Hepatocyte (in vitro differentiated cells): Measurements from ENCODE around the gene TBC1D22B. TPM values are rescaled to one million over a fixed set of nuclear protein-coding genes. Genes with fewer than 3 reads are reported as not detected.

Source experiments
- DNase-seq: peaks from one replicate; pipeline ENCODE4 v3.0.0-alpha.2; 2016; ENCODE audit warnings: low spot score
- H2AFZ ChIP-seq: fragments of 200-600 bp; sonication (generic); 2 replicates; pipeline ENCODE4 v1.6.0; 2016; ENCODE audit warnings: antibody characterized with exemption, mild to moderate bottlenecking
- H3K27ac ChIP-seq: fragments of 200-600 bp; sonication (generic); 2 replicates; pipeline ENCODE4 v1.5.1; 2016; ENCODE audit warnings: mild to moderate bottlenecking
- H3K27me3 ChIP-seq: fragments of 200-600 bp; sonication (generic); 2 replicates; pipeline ENCODE4 v1.6.1; 2016
- H3K36me3 ChIP-seq: fragments of 200-600 bp; sonication (generic); replicated peaks from 2 replicates; pipeline ENCODE4 v1.5.1; 2016; ENCODE audit warnings: low read depth; ENCODE audit not compliant: insufficient read depth
- H3K4me1 ChIP-seq: fragments of 200-600 bp; sonication (generic); 2 replicates; pipeline ENCODE4 v1.5.1; 2016; ENCODE audit warnings: mild to moderate bottlenecking, moderate library complexity; ENCODE audit not compliant: insufficient read depth
- H3K4me2 ChIP-seq: fragments of 200-600 bp; sonication (generic); 2 replicates; pipeline ENCODE4 v1.6.0; 2016
- H3K4me3 ChIP-seq: fragments of 200-600 bp; sonication (generic); 2 replicates; pipeline ENCODE4 v1.5.1; 2016; ENCODE audit warnings: mild to moderate bottlenecking
- H3K79me2 ChIP-seq: fragments of 200-600 bp; sonication (generic); 2 replicates; pipeline ENCODE4 v1.6.0; 2017; ENCODE audit warnings: mild to moderate bottlenecking
- H3K9me2 ChIP-seq: fragments of 200-600 bp; sonication (generic); replicated peaks from 2 replicates; pipeline ENCODE4 v1.6.0; 2017; ENCODE audit warnings: mild to moderate bottlenecking; ENCODE audit not compliant: insufficient read depth
- H3K9me3 ChIP-seq: fragments of 200-600 bp; sonication (generic); 2 replicates; pipeline ENCODE4 v1.5.1; 2016; ENCODE audit warnings: low read depth, mild to moderate bottlenecking
- H4K20me1 ChIP-seq: fragments of 200-600 bp; sonication (generic); 2 replicates; pipeline ENCODE4 v1.6.0; 2016; ENCODE audit warnings: mild to moderate bottlenecking; ENCODE audit not compliant: insufficient read depth, poor library complexity, severe bottlenecking
- EZH2 ChIP-seq: fragments of 200-600 bp; sonication (generic); IDR thresholded peaks from 2 replicates; pipeline ENCODE4 v1.6.1; 2016; ENCODE audit warnings: antibody characterized with exemption, mild to moderate bottlenecking, borderline replicate concordance
- EZH2phosphoT487 ChIP-seq: fragments of 200-600 bp; sonication (generic); IDR thresholded peaks from one replicate; pipeline ENCODE4 v1.6.1; 2018; ENCODE audit warnings: antibody characterized with exemption, mild to moderate bottlenecking, low read depth, moderate library complexity; ENCODE audit not compliant: unreplicated experiment, severe bottlenecking
- WGBS: methylation state at CpG from one replicate; pipeline ENCODE4 v1.1.6; 2016; ENCODE audit warnings: low lambda C conversion rate; ENCODE audit errors: missing lambda C conversion rate; 5-methylcytosine and 5-hydroxymethylcytosine counted together
- polyA plus RNA-seq: library from polyadenylated mRNA; unstranded; fragments of >200 nt; fragmentation: Nextera tagmentation; extraction: Ambion mirVana; gene quantifications from 2 replicates; pipeline ENCODE4 v1.2.1, GENCODE V29; 2016
- total RNA-seq: library from RNA; depleted of rRNA; stranded (reverse); fragments of >200 nt; gene quantifications from 2 replicates; pipeline ENCODE4 v1.2.3, GENCODE V29; 2014
- TF ChIP-seq, protein P1 (sequence below): fragments of 200-600 bp; sonication (generic); IDR thresholded peaks from 2 replicates; pipeline ENCODE4 v1.5.1; 2016; ENCODE audit warnings: antibody characterized with exemption, mild to moderate bottlenecking; ENCODE audit not compliant: poor library complexity

TBC1D22B gene
- total and polyA plus RNA-seq, 2 experiments from 2014 or later: 5.2 to 8.2 TPM

DNA sequence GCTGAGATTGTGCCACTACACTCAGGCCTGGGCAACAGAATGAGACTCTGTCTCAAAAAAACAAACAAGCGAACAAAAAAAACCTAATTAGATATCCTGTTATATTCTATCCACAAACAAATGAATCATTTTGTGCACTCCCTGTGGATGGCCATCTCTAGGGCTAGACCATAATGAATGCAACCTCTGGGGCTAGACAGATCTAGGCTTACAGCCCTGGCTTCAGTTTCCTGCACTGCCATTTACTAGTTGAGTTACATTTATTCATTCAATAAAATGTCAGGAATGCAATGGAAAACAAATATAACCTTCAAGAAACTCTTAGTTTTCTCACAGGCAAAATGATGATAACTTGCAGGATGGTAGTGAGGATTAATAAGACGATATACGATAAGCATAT is 89.6 kb downstream of the TBC1D22B start:
- Histone ChIP-seq H3K79me2 (no peaks in the 10 kb centered on the region), H3K27ac (no peak overlapping the region), H3K4me2 (no peak overlapping the region), H4K20me1 (no peaks in the 10 kb centered on the region), H3K9me3 (no peaks in the 10 kb centered on the region), H3K4me1 (no peaks in the 10 kb centered on the region), H3K36me3 (no peaks in the 10 kb centered on the region), H3K9me2 (no peaks in the 10 kb centered on the region), H3K27me3 (no peaks in the 10 kb centered on the region), H3K4me3 (no peak overlapping the region), H2AFZ (no peak overlapping the region)
- no peak for DNase-seq
- TF ChIP-seq EZH2phosphoT487: no peak
- TF ChIP-seq EZH2: no peak
- TF ChIP-seq, protein P1, sequence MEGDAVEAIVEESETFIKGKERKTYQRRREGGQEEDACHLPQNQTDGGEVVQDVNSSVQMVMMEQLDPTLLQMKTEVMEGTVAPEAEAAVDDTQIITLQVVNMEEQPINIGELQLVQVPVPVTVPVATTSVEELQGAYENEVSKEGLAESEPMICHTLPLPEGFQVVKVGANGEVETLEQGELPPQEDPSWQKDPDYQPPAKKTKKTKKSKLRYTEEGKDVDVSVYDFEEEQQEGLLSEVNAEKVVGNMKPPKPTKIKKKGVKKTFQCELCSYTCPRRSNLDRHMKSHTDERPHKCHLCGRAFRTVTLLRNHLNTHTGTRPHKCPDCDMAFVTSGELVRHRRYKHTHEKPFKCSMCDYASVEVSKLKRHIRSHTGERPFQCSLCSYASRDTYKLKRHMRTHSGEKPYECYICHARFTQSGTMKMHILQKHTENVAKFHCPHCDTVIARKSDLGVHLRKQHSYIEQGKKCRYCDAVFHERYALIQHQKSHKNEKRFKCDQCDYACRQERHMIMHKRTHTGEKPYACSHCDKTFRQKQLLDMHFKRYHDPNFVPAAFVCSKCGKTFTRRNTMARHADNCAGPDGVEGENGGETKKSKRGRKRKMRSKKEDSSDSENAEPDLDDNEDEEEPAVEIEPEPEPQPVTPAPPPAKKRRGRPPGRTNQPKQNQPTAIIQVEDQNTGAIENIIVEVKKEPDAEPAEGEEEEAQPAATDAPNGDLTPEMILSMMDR: no peak
- WGBS: 91% methylated on average over 3 of the region's 3 CpGs

DNA sequence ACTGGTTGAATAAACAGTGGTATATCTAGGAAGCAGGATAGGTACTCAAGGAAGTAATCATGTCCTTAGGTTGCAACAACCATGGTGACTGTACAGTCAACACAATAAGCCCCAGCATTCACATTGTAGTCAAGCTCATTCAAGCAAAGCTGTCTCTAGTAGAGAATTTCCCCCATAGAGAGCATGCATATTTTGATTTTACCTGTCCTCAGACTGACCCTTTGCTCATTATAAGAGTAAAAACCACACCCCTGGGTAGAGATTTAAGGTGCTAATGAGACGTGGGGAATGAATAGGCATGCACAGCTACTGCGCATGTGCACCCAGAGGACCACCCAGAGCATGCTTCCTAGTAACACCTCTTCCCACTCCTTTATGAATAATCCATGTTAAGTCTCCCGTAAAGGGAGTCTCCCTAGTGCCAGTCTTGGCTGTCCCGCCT is 90.1 kb downstream of the TBC1D22B start:
- Histone ChIP-seq H3K9me3 (no peaks in the 10 kb centered on the region), H3K4me2 (no peak overlapping the region), H3K4me3 (no peak overlapping the region), H3K4me1 (no peaks in the 10 kb centered on the region), H3K79me2 (no peaks in the 10 kb centered on the region), H3K36me3 (no peaks in the 10 kb centered on the region), H3K9me2 (no peaks in the 10 kb centered on the region), H3K27ac (no peak overlapping the region), H2AFZ (no peak overlapping the region), H3K27me3 (no peaks in the 10 kb centered on the region), H4K20me1 (no peaks in the 10 kb centered on the region)
- TF ChIP-seq EZH2phosphoT487: no peak
- TF ChIP-seq, protein P1: no peak
- no peak for TF ChIP-seq EZH2
- WGBS: 80% methylated on average over 4 of the region's 4 CpGs
- DNase-seq: no peak

DNA sequence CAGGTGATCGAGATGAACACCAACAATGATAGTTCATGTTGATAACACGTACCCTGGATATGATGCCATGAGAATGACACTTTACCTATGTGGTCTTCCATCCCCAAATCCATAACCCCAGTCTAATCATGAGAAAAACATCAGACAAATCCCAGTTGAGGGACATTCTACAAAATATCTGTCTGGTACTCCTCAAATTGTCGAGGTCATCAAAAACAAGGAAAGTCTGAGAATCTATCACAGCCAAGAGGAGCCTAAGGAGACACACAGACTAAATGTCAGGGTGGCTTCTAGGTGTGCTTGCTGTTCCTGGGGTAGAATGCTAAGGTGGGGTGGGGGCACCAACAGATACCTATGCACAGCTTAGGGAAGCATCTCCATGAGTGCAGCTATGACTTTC is 93.5 kb downstream of the TBC1D22B start:
- Histone ChIP-seq H3K4me3 (no peak overlapping the region), H3K9me2 (no peaks in the 10 kb centered on the region), H3K27me3 (no peaks in the 10 kb centered on the region), H3K4me1 (no peaks in the 10 kb centered on the region), H3K36me3 (no peaks in the 10 kb centered on the region), H4K20me1 (no peaks in the 10 kb centered on the region), H3K27ac (no peak overlapping the region), H3K9me3 (no peaks in the 10 kb centered on the region), H3K79me2 (peaks cover 20% of the 10 kb centered on the region), H3K4me2 (no peak overlapping the region), H2AFZ (no peak overlapping the region)
- WGBS: 89% methylated on average over 3 of the region's 3 CpGs
- DNase-seq: no peak
- TF ChIP-seq, protein P1: no peak
- TF ChIP-seq EZH2 (no peak), EZH2phosphoT487 (no peak)

DNA sequence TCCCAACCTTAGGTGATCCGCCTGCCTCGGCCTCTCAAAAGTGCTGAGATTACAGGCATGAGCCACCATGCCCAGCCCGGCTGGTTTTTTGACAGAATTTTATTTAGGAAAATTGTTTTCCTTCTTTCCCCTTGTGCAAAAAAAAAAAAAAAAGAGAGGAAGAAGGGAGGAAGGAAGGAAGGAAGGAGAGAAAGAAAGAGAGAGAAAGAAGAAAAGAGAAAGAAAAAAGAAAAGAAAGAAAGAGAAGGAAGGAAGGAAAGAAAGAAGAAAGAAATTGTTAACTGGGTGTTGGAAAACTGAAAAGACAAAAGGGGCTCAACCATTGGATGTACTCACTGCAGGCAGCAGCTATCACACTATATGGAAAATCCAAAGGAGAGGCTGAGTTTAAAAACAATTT is 94.8 kb downstream of the TBC1D22B start:
- H4K20me1 ChIP-seq: no peaks in the 10 kb centered on the region
- H3K36me3 ChIP-seq: no peaks in the 10 kb centered on the region
- TF ChIP-seq, protein P1: no peak
- TF ChIP-seq EZH2phosphoT487 (no peak), EZH2 (no peak)
- no peak overlapping the region for H3K27ac ChIP-seq
- H3K4me1 ChIP-seq: peaks cover under 1% of the 10 kb centered on the region
- no peak overlapping the region for H3K4me2 ChIP-seq
- H3K9me2 ChIP-seq: no peaks in the 10 kb centered on the region
- WGBS: 88% methylated on average over 3 of the region's 3 CpGs
- H2AFZ ChIP-seq: no peak overlapping the region
- no peaks in the 10 kb centered on the region for H3K27me3 ChIP-seq
- peaks cover 33% of the 10 kb centered on the region for H3K79me2 ChIP-seq
- H3K4me3 ChIP-seq: no peak overlapping the region
- DNase-seq: no peak
- no peaks in the 10 kb centered on the region for H3K9me3 ChIP-seq
